Astrocyte (in vitro differentiated cells and primary cell): ENCODE measurements around the gene CMTM8.

Experiments
- EZH2 ChIP-seq: IDR thresholded peaks from 2 replicates; pipeline ENCODE4 v1.6.1; 2012; ENCODE audit warnings: mild to moderate bottlenecking, low read length, inconsistent platforms; ENCODE audit not compliant: insufficient read depth
- TF ChIP-seq, protein P1 (sequence below): IDR thresholded peaks from 2 replicates; pipeline ENCODE4 v1.5.1; 2011; ENCODE audit warnings: low read depth, mild to moderate bottlenecking, inconsistent platforms, low read length, moderate library complexity; ENCODE audit not compliant: insufficient read depth

DNA sequence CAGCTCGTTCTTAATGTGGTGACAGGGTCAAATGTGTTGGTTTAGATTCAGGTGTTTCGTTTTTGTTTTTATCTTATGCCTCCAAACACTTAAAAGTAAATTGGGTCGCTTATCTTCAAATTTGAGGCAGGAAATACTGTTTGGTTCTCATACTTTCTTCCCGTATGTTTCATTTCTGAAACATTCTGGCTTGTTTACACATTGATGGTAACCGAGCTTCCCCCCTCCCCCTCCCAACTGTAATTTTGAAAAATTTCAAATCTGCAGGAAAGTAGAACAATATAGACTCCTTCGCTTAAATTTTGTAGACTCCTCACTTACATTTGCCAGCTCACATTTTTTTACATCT is 64.9 kb downstream of the CMTM8 start:
- no peak for TF ChIP-seq EZH2
- TF ChIP-seq, protein P1, sequence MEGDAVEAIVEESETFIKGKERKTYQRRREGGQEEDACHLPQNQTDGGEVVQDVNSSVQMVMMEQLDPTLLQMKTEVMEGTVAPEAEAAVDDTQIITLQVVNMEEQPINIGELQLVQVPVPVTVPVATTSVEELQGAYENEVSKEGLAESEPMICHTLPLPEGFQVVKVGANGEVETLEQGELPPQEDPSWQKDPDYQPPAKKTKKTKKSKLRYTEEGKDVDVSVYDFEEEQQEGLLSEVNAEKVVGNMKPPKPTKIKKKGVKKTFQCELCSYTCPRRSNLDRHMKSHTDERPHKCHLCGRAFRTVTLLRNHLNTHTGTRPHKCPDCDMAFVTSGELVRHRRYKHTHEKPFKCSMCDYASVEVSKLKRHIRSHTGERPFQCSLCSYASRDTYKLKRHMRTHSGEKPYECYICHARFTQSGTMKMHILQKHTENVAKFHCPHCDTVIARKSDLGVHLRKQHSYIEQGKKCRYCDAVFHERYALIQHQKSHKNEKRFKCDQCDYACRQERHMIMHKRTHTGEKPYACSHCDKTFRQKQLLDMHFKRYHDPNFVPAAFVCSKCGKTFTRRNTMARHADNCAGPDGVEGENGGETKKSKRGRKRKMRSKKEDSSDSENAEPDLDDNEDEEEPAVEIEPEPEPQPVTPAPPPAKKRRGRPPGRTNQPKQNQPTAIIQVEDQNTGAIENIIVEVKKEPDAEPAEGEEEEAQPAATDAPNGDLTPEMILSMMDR = no peak
